K562 (cell line): Measurements from ENCODE around the gene TRPC4. TPM values are rescaled to one million over a fixed set of nuclear protein-coding genes. Genes with fewer than 3 reads are reported as not detected.

Experiments used
- ATAC-seq: fragments of 200-7000 bp; cut with Tn5 transposase; 3 replicates; pipeline ENCODE4 v1.9.1; 2020; ENCODE audit warnings: moderate library complexity
- Bru-seq: library from RNA; stranded (reverse); fragments of 400-500 nt; gene quantifications from one replicate; lab custom pipeline; 2021; lab: Mats Ljungman, UMichigan
- BruChase-seq, 2 experiments: library from RNA; stranded (reverse); fragments of 400-500 nt; gene quantifications; one replicate each; lab custom pipeline; 2021; lab: Mats Ljungman, UMichigan
- BruUV-seq: library from RNA; stranded (reverse); fragments of 400-500 nt; replicated peaks from 2 replicates; lab custom pipeline; 2021; lab: Mats Ljungman, UMichigan
- CTCF ChIA-PET: fragments of 300-600 bp; formaldehyde crosslinking; extraction: SDS; loops from one replicate; lab custom pipeline; 2021; ENCODE audit warnings: low intra/inter-chr PET ratio; lab: Yijun Ruan, JAX
- POLR2A ChIA-PET: fragments of 300-600, 350-650 bp; sonication (Branson Sonifier 250); formaldehyde crosslinking; extraction: SDS; loops from one replicate; lab custom pipeline; 2021; ENCODE audit warnings: antibody characterized with exemption, inconsistent platforms; lab: Yijun Ruan, JAX
- DNase-seq, 4 experiments: peaks; one replicate each; pipeline versions ENCODE4 v3.0.0 to v3.0.0-alpha.2; 2011 to 2018; ENCODE audit warnings: low spot score in 3 of 4, mixed read lengths in 3 of 4; ENCODE audit errors: extremely low read depth in 1 of 4
- FAIRE-seq: peaks from 2 replicates; lab custom pipeline; 2011; peaks lifted over from hg19 to GRCh38; lab: Jason Lieb, UNC
- H2AFZ ChIP-seq: 2 replicates; pipeline ENCODE4 v1.6.0; 2011; ENCODE audit warnings: low read depth, low read length, control low read depth, inconsistent platforms
- H3K27ac ChIP-seq: fragments of 200-600 bp; 3 replicates; pipeline ENCODE4 v1.8.0; 2011; ENCODE audit warnings: low read depth, mild to moderate bottlenecking, control low read depth, inconsistent platforms, low read length, moderate library complexity, mixed read lengths; ENCODE audit errors: extremely low read depth
- H3K27me3 ChIP-seq, 2 experiments: fragments of 300-600 bp in 1 of 2; 2 replicates in 1 of 2; 3 replicates in 1 of 2; pipeline versions ENCODE4 v1.6.0 to v1.8.0; 2011; ENCODE audit warnings: inconsistent platforms in 2 of 2, low read length in 2 of 2, mild to moderate bottlenecking in 1 of 2, mixed read lengths in 1 of 2, moderate library complexity in 1 of 2; ENCODE audit not compliant: control insufficient read depth in 2 of 2, insufficient read depth in 2 of 2
- H3K36me3 ChIP-seq: fragments of 300-600 bp; 3 replicates; pipeline ENCODE4 v1.8.0; 2011; ENCODE audit warnings: mild to moderate bottlenecking, low read length, inconsistent platforms; ENCODE audit not compliant: control insufficient read depth, insufficient read depth
- H3K4me1 ChIP-seq, 2 experiments: fragments of 200-600 bp in 1 of 2; replicated peaks in 1 of 2; 2 replicates in 1 of 2; 3 replicates in 1 of 2; pipeline versions ENCODE4 v1.5.1 to v1.8.0; 2011; ENCODE audit warnings: inconsistent platforms in 2 of 2, low read length in 2 of 2, mild to moderate bottlenecking in 1 of 2, mixed read lengths in 1 of 2, moderate library complexity in 1 of 2; ENCODE audit not compliant: control insufficient read depth in 2 of 2, insufficient read depth in 2 of 2
- H3K4me2 ChIP-seq: 2 replicates; pipeline ENCODE4 v1.6.1; 2011; ENCODE audit warnings: low read length, control low read depth, inconsistent platforms, mixed read lengths; ENCODE audit not compliant: insufficient read depth
- H3K4me3 ChIP-seq: fragments of 200-600 bp; sonication (generic), shearing (Covaris generic); 2 replicates; pipeline ENCODE4 v1.5.1; 2016; ENCODE audit warnings: control low read depth, inconsistent platforms
- H3K79me2 ChIP-seq: fragments of 200-600 bp; 3 replicates; pipeline ENCODE4 v1.8.0; 2011; ENCODE audit warnings: low read length, inconsistent platforms; ENCODE audit not compliant: control insufficient read depth, insufficient read depth
- H3K9ac ChIP-seq, 2 experiments: 2 replicates each; pipeline versions ENCODE4 v1.6.0 to v1.6.1; 2011; ENCODE audit warnings: low read depth in 2 of 2, low read length in 2 of 2, control low read depth in 1 of 2, inconsistent platforms in 1 of 2, mild to moderate bottlenecking in 1 of 2, mixed read lengths in 1 of 2; ENCODE audit not compliant: insufficient read depth in 1 of 2
- H3K9me1 ChIP-seq: one replicate; pipeline ENCODE4 v1.6.0; 2011; ENCODE audit warnings: inconsistent platforms, mild to moderate bottlenecking, low read length, moderate library complexity; ENCODE audit not compliant: control insufficient read depth, insufficient read depth
- H3K9me3 ChIP-seq: replicated peaks from 2 replicates; pipeline ENCODE4 v1.5.1; 2011; ENCODE audit warnings: low read depth, low read length, inconsistent platforms; ENCODE audit not compliant: control insufficient read depth, insufficient read depth
- H4K20me1 ChIP-seq: replicated peaks from 2 replicates; pipeline ENCODE4 v1.6.1; 2011; ENCODE audit warnings: low read length, inconsistent platforms, mixed read lengths; ENCODE audit not compliant: control insufficient read depth, insufficient read depth
- KAT2B ChIP-seq: IDR thresholded peaks from one replicate; pipeline ENCODE4 v1.6.1; 2012; ENCODE audit warnings: low read depth, mild to moderate bottlenecking, control low read depth, inconsistent platforms, low read length, moderate library complexity
- SMC3 ChIP-seq: conservative IDR thresholded peaks from 2 replicates; pipeline ENCODE4 v1.6.1; 2011; ENCODE audit warnings: low read depth, low read length, improper control_type of control experiment; ENCODE audit not compliant: insufficient read depth
- WGBS: fragments of 100-300 bp; shearing (Covaris generic); methylation state at CpG from one replicate; pipeline ENCODE4 v1.1.6; 2016; ENCODE audit warnings: low coverage, mixed read lengths; ENCODE audit not compliant: insufficient coverage; ENCODE audit errors: missing lambda C conversion rate; 5-methylcytosine and 5-hydroxymethylcytosine counted together
- in situ Hi-C: fragments of 300-500 bp; cut with MboI; formaldehyde crosslinking; loops from 4 replicates; pipeline ENCODE4 v1.15.0; 2018; ENCODE audit warnings: inconsistent platforms, mixed read lengths
- intact Hi-C: fragments of 100-400 bp; cut with micrococcal nuclease; formaldehyde crosslinking; loops from 2 replicates; pipeline ENCODE4 v1.14.2; 2022
- long read RNA-seq, 3 experiments: library from polyadenylated mRNA in 2 of 3; library from RNA in 1 of 3; unstranded in 2 of 3; stranded (forward) in 1 of 3; transcript quantifications; one replicate each; pipeline ENCODE4 v2.0.0, GENCODE V29; 2019 to 2022
- polyA minus RNA-seq, 3 experiments: library from RNA; depleted of rRNA, polyadenylated mRNA; stranded (reverse); fragments of >200 nt; gene quantifications; 2 replicates each; pipeline ENCODE4 v1.2.3, GENCODE V29; 2011
- polyA plus RNA-seq, 8 experiments: library from polyadenylated mRNA; depleted of rRNA in 4 of 8; stranded (reverse) in 5 of 8; unstranded in 3 of 8; fragments of >200 nt; fragmentation: Nextera tagmentation in 2 of 8; fragmentation: Illumina TruSeq in 1 of 8; extraction: Ambion mirVana in 2 of 8; extraction: Trizol in 1 of 8; gene quantifications; 2 replicates each; pipeline versions ENCODE4 v1.2.1 to v1.2.3, GENCODE V29; 2011 to 2014; ENCODE audit warnings: inconsistent platforms in 1 of 8, missing spikeins in 1 of 8
- total RNA-seq, 7 experiments: library from RNA; depleted of rRNA in 6 of 7; stranded (reverse); fragments of >200 nt in 6 of 7; fragmentation: Illumina TruSeq in 2 of 7; extraction: Trizol in 2 of 7; gene quantifications; 2 replicates each; pipeline versions ENCODE4 v1.2.1 to v1.2.3, GENCODE V29; 2011 to 2021; ENCODE audit warnings: low replicate concordance in 1 of 7
- TF ChIP-seq, protein P1 (sequence below), 2 experiments: fragments of 450-650 bp; formaldehyde crosslinking in 1 of 2; IDR thresholded peaks; 2 replicates each; pipeline versions ENCODE4 v1.4.0 to v1.6.1; 2014 to 2020; ENCODE audit warnings: mild to moderate bottlenecking in 2 of 2, borderline replicate concordance in 1 of 2, low read depth in 1 of 2
- TF ChIP-seq, protein P2 (sequence below): fragments of 450-650 bp; formaldehyde crosslinking; IDR thresholded peaks from 2 replicates; pipeline ENCODE4 v1.4.0; 2020; ENCODE audit warnings: mild to moderate bottlenecking, moderate library complexity

TRPC4 gene
- total RNA-seq (2011; cell fraction: chromatin; rRNA removed; ENCODE audit: low replicate concordance): not detected in 2 replicates
- 0.13 TPM in 1 of 2 replicates, not detected in the other for total RNA-seq (2011; cell fraction: nucleolus; rRNA removed)
- total RNA-seq (2011; cell fraction: nucleoplasm; rRNA removed): not detected in 2 replicates
- total RNA-seq (2014; rRNA removed) (not detected in 2 replicates), total RNA-seq (2014; rRNA removed; fragmentation: Illumina TruSeq; extraction: Trizol) (not detected in 2 replicates), total RNA-seq (2015; rRNA removed; fragmentation: Illumina TruSeq; extraction: Trizol) (0.04 TPM in 1 of 2 replicates, not detected in the other), total RNA-seq (2021) (not detected in 2 replicates), polyA plus RNA-seq (2011; rRNA removed) (not detected in 2 replicates), polyA plus RNA-seq (2014; fragmentation: Illumina TruSeq; extraction: Trizol) (not detected in 2 replicates), polyA plus RNA-seq (2014; fragmentation: Nextera tagmentation; extraction: Ambion mirVana) (not detected), polyA plus RNA-seq (2014; rRNA removed) (0.03 TPM in 1 of 2 replicates, not detected in the other), polyA minus RNA-seq (2011; rRNA and poly(A)+ RNA removed) (not detected in 2 replicates), Bru-seq, nascent RNA (percentile 12 among the genes with signal in this experiment), BruChase-seq, experiment 1, labeled RNA remaining after a 2-hour chase (percentile 8 among the genes with signal in this experiment), BruChase-seq, experiment 2, labeled RNA remaining after a 6-hour chase (percentile 7 among the genes with signal in this experiment)
- polyA plus RNA-seq (2011; cell fraction: cytosol; rRNA removed): not detected in 2 replicates
- polyA plus RNA-seq (2011; cell fraction: nucleus; rRNA removed): not detected in 2 replicates
- polyA plus RNA-seq (2012): 0.01 TPM in 1 of 2 replicates, not detected in the other
- polyA minus RNA-seq (2011; cell fraction: cytosol; rRNA and poly(A)+ RNA removed): not detected in 2 replicates
- not detected in 2 replicates for polyA minus RNA-seq (2011; cell fraction: nucleus; rRNA and poly(A)+ RNA removed)
- long read RNA-seq, experiment 1: 0 reads
- long read RNA-seq, experiment 2: 0 reads
- long read RNA-seq, experiment 3: 0 reads

DNA sequence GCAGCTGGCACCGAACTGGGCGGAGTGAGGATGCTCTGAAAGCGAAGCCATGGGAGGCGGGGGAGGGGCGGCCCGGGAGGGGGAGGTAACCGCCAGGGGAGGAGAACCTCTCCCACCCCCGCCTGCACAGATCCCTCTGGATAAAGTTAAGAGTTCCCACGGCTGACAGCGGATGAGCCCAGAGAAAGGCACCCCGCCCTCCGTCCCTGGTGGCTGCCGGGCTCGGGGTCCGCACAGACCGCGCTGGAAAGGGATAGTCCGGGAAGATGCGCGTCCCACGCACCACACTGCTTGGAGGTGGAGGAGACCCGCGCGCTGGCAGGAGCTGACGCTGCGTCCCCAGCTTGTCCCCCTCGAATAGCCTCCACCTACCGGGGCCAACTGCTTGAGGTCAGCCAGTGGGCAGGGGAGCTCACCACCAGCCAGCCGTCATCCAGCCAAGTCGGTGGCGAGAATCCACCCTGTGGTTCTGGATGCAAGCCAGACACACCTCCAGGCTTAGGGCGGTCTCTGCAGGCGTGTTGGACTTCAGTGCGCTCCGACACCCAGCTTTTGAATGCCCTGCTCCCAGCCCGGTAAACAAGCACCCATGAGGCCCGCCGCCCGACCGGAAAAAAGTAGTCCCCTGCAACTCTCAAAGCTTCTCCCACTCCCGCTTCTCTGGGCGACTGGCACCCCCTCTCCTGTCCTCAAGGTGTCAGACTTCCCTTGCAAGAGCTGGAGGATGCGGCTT lies at the start of gene TRPC4:
Gene TRPC4 (minus strand): TSS at position 17 of the 733 bp plus-strand sequence. CDS start 86,439 bp downstream, outside the sequence.
- Histone ChIP-seq H3K27ac (no peak within 1 kb of the TSS), H3K36me3 (no peaks in the 10 kb centered on the region), H3K9me1 (no peaks in the 10 kb centered on the region), H3K27me3 (no peaks in the 10 kb centered on the region; a peak in 1 of 5 replicates), H3K79me2 (no peaks in the 10 kb centered on the region), H3K4me1 (peaks cover 0 to 11% of the 10 kb centered on the region in 2 experiments; a peak in 2 of 5 replicates), H3K4me2 (peak within 1 kb of the TSS; percentile 65), H2AFZ (peak within 1 kb of the TSS; percentile 51), H3K9ac (peak within 1 kb of the TSS in 1 of 2 experiments; percentile 79; a peak in 2 of 4 replicates), H3K9me3 (no peaks in the 10 kb centered on the region), H4K20me1 (no peaks in the 10 kb centered on the region), H3K4me3 (peak within 1 kb of the TSS; percentile 26)
- no TSS peak for BruUV-seq
- peak; percentile 6 to 54 (median 21) for DNase-seq
- CTCF ChIA-PET: interaction anchor here (0.9 kb wide), 1 partner anchor 176 kb away, joined by 3 read pairs; no protein-coding TSS in a partner anchor
- 38% methylated on average over 20 of the region's 43 CpGs for WGBS
- intact Hi-C loops: loop anchor here (1.0 to 5.0 kb wide), 4 partner anchors 75 to 712 kb away; no protein-coding TSS in a partner anchor
- peak; percentile 19 for FAIRE-seq
- in situ Hi-C loops: no loop called here
- POLR2A ChIA-PET: interaction anchor here (0.7 to 1.0 kb wide), 2 partner anchors 10 to 180 kb away, joined by 3 read pairs; no protein-coding TSS in a partner anchor
- ATAC-seq: peak; percentile 93
- TF ChIP-seq SMC3 (peak; percentile 45), KAT2B (no peak)
- TF ChIP-seq, protein P1, sequence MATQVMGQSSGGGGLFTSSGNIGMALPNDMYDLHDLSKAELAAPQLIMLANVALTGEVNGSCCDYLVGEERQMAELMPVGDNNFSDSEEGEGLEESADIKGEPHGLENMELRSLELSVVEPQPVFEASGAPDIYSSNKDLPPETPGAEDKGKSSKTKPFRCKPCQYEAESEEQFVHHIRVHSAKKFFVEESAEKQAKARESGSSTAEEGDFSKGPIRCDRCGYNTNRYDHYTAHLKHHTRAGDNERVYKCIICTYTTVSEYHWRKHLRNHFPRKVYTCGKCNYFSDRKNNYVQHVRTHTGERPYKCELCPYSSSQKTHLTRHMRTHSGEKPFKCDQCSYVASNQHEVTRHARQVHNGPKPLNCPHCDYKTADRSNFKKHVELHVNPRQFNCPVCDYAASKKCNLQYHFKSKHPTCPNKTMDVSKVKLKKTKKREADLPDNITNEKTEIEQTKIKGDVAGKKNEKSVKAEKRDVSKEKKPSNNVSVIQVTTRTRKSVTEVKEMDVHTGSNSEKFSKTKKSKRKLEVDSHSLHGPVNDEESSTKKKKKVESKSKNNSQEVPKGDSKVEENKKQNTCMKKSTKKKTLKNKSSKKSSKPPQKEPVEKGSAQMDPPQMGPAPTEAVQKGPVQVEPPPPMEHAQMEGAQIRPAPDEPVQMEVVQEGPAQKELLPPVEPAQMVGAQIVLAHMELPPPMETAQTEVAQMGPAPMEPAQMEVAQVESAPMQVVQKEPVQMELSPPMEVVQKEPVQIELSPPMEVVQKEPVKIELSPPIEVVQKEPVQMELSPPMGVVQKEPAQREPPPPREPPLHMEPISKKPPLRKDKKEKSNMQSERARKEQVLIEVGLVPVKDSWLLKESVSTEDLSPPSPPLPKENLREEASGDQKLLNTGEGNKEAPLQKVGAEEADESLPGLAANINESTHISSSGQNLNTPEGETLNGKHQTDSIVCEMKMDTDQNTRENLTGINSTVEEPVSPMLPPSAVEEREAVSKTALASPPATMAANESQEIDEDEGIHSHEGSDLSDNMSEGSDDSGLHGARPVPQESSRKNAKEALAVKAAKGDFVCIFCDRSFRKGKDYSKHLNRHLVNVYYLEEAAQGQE (IDR thresholded peaks at IDR 0.05; ENCODE audit: borderline replicate concordance): peak; percentile 47; the same call in 1 of the 2 replicates
- TF ChIP-seq, protein P1 (CRISPR knock-in tag; IDR thresholded peaks at IDR 0.05; ENCODE audit: low read depth): no peak
- TF ChIP-seq, protein P2, sequence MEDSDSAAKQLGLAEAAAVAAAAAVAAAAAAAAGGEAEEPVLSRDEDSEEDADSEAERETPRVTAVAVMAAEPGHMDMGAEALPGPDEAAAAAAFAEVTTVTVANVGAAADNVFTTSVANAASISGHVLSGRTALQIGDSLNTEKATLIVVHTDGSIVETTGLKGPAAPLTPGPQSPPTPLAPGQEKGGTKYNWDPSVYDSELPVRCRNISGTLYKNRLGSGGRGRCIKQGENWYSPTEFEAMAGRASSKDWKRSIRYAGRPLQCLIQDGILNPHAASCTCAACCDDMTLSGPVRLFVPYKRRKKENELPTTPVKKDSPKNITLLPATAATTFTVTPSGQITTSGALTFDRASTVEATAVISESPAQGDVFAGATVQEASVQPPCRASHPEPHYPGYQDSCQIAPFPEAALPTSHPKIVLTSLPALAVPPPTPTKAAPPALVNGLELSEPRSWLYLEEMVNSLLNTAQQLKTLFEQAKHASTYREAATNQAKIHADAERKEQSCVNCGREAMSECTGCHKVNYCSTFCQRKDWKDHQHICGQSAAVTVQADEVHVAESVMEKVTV (CRISPR knock-in tag): 0 out of 2 replicates have a peak, but pooled peaks have one; percentile 17
